HG02884 (cell line): Measurements from ENCODE around the gene HIRA.
"Not testable (repeated sequence)": the region's sequence is repeated elsewhere in the genome, so short reads cannot be mapped to it uniquely, and the experiment has no call there.

ENCODE experiments used
- ATAC-seq: cut with Tn5 transposase; IDR thresholded peaks from one replicate; pipeline ENCODE4 v1.9.1; 2021; ENCODE audit warnings: mild to moderate bottlenecking, moderate library complexity; ENCODE audit not compliant: unreplicated experiment

Gene HIRA

DNA sequence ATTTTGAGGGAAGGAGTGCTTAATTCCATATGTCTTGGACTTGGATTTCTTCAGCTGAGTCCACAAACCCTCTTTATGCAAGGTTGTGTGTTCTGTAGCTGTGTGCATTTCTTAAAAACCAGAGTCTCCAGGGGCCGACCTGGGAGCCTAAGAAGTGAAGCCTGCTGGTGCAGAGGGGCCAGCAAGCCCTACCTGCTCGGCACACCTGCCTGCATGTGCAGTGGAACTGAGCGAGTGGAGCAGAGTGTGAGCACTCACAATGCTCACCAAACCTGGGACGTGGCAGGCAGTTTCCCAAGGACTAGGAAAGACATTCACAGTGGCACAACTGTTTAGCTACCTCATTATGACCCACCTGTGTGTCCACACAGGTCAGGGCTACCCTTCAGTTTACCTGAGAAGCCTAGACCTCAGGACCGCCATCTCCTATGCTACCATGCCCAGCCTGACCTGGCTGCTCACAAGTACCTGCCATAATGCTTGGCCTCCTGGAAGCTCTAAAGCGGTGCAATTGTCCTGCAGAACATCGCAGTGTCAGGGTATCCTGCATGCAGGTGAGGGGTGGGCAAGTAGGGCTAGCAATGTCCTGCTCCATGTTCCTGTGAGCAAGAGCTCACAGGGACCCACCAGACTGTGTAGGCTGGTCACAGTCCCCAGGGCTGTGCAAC, 12.1 kb upstream of the HIRA start:
- no peak for ATAC-seq

DNA sequence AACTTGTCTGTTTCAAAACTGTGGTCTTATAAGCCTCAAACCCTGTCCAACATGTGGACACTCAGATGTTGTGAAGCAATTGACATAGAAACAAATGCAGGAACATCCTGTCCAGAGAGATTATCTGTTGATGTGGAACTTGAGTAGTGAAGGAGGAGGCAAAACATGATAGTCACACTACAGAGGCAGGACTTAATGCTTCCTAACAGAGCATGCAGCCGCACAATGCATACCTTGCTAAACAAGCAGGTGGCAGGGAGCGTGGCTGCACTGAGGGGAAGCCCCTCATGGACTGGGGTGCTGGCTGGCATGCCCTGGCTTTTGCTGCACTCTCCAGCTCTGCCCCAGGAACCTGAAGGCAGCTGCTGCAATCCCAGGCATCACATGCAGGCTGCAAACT, 10.6 kb upstream of the HIRA start:
- ATAC-seq: no peak

DNA sequence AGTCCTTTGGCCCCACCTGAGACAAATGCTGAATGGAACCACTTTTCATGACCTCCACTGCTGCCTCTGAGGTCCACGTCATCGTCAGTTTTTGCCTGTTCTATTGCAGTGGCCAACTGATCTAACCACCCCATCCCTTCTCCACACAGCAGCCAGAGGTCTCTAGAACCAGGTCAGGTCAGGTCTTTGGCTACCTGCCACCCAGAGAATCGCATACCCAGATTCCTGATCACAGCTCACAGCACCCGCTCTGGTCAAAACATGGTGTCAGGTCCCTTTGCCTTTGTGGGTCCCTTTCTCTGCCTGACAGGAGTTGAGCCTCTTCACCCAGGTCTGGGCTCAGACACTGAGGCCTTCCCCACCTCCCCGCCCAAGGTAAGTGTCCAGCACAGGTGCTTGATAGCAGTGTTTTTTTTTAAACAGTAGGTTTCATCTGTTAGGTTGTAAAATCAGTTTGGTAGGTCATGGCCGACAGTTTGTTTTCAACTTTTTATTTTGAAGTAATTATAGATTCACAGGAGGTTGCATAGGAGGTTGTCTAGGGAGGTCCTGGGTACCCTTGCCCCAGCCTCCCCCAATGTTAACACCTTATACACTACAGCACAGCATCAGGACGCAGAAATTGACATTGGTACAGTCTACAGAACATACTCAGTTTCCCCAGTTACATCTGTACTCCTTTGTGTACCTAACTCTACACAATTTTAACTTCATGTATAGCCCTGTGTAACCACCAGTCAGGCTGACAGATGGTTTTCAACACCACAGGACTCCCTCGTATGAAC, 9.1 kb upstream of the HIRA start:
- ATAC-seq: no peak

DNA sequence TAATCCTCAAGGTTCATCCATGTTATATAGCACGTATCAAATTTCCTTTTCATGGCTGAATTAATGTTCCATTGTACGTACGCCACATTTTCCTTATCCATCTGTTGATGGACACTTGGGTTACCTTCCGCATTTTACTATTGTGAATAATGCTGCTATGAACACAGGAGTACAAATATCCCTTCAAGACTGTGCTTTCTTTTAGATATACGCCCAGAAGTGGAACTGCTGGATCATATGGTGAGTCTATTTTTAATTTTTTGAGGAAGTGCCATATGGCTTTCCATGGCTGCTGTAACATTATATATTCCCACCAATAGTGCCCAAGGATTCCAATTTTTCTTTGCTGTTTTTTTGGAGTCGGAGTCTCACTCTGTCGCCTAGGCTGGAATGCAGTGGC, 6.8 kb upstream of the HIRA start:
- no peak for ATAC-seq

DNA sequence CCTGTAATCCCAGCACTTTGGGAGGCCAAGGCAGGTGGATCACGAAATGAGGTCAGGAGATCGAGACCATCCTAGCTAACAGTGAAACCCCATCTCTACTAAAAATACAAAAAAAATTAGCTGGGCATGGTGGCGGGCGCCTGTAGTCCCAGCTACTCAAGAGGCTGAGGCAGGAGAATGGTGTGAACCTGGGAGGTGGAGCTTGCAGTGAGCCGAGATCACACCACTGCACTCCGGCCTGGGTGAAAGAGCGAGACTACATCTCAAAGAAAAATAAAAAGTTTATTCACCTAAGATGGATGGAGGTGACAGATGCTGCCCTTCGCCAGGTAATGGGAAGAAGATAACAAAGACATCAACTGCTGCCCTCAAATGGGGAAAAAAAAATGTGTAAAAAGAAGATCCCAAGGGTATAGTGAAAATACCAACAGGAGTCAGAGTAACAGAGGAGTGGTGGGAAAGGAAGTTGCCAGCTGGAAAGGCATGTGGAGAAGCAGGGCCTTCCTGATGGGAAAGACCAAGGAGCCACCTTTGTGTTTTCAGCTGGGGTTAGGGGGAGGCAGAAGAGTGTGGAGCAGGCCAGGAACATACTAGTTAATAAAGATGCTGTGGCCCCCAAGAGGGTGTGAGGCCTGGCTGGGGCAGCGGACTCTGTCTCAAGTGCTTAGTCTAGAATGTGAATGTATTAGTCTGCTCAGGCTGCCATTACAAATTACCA, 5.1 kb upstream of the HIRA start:
- ATAC-seq: not testable (repeated sequence)

DNA sequence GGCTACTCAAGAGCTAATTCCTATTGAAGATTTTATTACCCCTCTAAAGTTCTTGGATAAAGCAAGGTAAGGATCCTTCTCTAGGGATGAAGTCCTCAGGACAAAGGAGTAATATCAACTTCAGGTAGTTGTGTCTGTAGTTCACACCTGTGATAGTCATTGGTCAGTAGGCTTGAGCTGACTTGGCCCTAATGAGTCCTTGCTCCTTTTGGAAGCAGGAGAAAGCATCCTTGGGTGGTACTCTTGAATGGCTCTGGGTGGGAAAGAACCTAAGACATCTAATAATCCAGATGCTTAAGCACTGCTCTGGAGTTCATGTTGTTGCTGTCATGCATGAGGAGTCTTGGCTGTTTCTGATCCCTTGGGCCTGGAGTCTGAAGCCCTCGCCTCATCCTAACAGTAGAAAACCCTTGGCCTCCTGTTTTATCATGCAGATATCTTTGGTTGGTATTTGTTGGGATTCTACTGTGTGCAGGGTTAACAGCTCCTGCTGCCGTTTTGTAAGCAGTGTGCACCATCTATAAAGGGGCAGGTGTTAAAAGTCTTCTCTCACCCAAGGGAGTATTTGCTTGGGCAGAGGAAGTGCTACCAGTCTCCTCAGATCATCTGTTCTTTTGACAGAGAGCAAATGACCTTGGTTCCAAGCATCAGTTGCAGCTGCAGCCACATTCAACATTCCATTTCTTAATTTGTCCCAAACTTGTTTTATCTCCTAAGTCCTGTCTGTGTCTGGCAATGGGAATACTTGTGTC, 3.5 kb upstream of the HIRA start:
- no peak for ATAC-seq

DNA sequence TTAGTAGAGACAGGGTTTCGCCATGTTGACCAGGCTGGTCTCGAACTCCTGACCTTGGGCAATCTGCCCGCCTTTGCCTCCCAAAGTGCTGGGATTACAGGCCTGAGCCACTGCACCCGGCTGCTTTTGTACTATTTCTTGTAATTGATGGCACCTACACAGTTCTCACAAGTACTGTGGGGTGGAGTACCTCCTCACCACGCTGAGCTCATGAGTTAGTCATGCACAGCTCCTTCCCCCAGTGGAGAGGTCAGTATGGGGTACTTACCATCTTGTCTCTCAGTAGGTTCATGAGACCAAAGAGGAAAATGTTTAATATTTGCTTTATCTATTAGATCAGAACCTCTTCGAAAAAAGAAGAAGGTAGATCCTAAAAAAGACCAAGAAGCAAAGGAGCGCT, 2.9 kb upstream of the HIRA start:
- no peak for ATAC-seq

DNA sequence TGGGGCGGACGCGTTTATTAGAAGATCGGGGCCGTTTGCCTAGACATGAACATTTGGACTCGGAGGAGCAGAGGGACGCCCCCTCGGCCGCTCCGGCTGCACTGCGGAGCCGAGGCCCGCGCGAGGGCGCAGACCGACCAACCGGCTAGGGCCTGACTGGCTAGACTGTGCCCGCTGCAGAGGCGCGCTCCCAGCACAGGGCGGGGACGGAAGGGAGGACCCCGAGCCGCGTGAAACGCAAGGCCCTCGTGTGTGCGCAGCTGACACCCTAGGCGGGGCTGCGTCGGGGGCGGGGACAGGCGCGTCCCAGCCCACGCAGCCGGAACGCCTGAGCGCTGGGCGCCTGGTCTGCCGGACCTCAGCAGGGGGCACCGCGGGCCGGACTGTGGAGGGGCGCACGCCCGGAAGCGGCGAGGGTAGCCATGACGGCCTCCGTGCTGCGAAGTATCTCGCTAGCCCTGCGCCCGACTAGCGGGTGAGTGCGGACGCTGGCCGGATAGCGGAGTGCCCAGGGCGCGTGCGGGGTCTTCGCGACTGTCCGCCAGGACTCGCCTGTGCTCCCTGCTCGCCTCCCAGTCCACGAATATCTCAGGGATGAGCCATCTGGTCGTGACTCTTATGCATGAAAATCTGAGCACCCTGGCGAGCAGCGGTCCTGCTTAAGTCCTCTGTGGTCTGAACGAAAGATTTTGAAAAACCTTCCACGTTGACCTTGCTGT, 759 bp upstream of the HIRA start, which contains the start of gene MRPL40:
Gene MRPL40, plus strand, starts transcription at position 413 of the 719 bp plus-strand sequence. Its CDS starts 10 bp downstream, at position 423.
- ATAC-seq: peak; percentile 77

DNA sequence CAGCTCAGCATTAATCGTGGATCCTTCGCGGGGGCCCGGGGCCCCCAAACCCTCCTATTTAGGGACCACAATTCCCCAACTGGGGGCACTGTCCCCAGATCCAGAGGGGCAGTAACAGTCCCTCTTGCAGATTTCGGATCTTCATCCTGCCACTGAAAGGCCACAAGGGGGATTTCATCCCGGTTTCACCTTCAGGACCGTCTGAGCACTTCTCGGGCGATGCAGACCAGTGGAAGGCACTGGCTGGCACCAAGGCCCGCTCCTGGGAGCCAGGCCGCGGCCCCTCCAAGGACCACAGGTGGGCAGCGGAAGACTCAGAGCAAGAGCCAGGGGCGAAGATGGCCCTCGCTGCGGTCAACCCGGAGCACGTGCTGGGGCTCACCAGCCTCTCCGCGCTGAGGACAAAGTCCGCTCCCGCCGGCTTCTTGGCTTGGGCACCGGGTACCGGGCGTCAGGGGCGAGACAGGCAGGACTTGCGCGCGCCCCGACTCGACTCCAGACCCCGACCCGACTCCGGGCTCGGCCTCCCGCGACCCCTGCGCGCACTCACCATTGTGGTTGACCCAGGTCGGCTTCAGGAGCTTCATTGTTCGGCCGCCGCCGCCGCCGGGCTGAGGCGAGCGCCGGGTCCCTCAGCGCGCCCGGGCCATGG, 517 bp downstream of the HIRA start:
- ATAC-seq: no peak

DNA sequence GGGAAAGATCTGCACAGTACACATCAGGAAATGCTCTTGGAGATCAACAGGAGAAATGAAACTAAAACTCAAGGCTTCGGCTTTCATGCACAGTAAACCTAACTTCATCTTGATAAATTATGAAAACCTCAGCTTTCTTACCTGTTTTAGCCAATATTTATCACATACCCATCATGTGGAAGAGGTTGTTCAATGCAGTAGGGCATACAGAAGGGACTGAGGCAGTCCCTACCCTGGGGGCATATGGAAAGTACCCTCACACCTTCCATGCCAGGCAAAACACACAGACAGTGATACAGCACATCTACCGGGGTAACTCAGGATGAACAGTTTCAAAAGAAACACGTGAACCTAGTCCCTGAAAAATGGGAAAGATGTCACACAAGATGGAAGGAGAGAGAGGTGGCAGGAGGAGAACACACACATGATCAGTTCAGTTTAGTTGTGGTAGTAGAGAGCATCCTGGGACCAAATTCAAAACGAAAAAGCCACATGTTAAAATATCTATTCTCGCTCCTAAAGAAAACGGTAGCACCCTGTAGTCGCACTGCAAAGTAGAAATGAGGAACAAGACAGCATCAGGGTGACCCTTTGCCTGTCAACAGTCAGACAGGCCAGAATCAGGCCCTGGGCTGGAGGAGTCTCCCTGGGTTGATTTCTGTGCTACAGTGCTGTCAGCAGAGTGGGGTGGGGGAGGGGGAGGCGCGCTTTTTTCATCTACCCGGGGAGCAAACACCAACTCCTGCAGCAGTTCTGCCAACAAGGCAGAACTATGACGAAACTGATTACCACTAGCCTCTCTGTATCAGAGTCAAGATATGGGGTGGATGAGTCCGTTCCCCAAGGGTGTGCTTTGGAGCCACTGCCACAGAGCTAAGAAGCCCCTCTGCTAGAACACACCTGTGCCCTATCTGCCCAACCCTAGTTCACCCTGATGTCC, 1.3 kb downstream of the HIRA start:
- no peak for ATAC-seq

DNA sequence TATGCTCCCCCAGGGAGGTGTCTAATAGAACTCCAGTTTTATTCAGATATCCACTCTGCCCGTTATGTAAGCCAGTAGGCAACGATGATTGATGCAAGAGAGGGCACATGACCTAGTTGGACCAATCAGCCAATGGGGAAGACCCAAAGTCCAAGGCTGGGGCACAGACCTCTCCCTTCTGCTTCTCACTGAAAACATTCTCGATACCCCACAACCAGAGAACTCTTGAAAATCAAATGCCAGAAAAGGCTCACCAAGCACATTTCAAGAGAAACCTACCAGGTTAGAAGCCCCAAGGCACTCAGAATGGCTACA, 7.4 kb downstream of the HIRA start:
- ATAC-seq: no peak

DNA sequence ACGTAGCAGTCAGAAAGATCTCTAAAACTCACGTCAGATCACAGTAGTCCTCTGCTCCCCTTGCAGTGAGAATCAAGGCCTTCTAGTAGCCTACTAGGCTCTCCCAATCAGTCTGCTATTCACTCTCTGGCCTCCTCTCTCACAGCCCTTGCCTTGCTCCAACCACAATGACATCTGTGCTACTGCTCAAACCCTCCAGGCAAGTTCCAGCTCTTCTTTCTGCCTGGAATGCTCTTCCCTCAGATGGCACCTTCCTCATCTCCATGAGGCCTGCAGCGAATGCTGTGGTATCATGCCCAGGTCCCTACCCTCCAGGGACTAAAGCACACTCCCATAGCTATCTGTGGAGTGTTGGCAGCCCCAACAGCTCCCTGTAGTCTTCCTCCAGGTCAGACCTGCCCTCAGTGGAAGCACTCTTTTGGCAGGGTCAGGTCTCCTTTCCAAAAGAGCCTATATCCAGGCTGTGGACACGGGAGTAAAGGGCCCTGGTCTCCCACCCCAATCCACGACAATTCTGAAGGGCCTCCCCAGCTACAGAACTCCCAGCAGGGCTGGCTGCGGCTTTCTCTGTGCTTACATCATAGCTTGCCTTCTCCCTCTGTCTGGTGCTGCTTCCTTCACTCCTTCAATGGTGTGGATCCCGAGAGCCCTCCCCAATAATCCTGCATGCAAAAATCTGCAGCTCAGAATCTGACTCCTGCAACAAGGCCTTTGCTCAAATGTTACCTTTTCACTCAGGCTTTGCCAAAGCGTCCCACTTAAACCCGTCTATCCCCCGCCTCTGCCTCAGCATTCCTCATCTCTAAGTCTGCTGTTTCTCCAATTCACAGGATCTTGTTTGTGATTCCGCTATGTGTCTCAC, 8.9 kb downstream of the HIRA start:
- no peak for ATAC-seq

DNA sequence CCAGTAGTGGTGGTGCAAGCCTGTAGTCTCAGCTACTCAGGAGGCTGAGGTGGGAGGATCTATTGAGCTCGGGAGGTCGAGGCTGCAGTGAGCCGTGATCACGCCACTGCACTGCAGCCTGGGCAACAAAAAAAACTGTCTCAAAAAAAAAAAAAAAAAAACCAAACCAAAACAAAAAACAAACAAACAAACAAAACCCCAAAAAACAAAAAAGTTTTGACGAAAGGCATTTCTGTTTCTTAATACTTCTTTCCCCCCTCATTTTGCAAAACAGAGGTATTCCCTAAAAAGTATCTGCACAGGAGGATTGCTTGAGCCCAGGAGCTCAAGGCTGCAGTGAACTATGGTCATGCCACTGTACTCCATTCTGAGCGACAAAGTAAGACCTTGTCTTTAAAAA, 11.2 kb downstream of the HIRA start:
- no peak for ATAC-seq

DNA sequence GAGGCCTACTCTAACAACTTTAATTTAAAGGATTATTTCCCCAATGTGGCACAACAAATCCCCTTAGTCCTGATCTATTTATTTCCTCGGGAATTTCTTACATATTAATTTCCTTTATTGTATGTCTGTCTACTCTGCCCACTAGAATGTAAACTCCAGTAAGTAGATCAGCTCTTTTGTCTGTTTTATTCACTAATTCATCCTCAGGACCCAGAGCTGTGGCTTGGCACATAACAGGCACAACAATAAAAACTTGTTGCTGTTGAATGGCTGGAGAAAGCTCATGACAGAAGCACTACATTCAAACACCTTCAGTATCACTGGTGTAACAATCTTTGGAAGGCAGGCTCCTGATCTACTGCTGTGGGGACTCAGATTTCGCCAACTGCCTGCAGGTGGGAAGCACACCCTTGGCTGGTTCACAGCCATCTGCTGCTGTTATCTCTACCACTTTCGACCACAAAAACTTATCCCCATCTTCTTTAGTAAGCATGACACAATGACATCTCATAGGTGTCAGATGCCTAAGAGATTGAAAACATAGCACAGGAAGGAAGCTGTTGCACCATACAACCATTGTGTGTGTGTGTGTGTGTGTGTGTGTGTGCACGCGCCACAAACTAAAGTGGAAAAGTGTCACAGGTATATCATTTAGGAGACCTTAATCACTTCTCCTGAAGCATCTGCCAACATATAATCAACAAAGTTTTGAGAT, 11.9 kb downstream of the HIRA start:
- no peak for ATAC-seq

DNA sequence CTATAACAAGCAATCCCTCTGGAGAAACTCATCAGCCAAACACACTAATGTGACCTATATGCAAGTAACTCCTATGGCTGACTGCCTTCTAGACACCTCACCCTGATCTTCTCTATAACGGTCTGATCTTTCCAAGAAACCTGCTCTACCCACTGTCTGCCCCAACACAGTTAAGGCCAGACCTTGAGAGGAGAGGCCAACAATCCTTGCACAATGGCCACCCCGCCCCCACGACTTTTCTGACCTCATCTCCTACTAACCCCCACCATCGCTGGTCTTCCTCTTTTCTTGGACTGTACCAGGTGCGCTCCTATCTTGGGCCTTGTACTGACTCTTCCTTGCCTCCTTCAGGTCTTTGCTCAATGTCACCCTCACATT, 12.5 kb downstream of the HIRA start:
- no peak for ATAC-seq

DNA sequence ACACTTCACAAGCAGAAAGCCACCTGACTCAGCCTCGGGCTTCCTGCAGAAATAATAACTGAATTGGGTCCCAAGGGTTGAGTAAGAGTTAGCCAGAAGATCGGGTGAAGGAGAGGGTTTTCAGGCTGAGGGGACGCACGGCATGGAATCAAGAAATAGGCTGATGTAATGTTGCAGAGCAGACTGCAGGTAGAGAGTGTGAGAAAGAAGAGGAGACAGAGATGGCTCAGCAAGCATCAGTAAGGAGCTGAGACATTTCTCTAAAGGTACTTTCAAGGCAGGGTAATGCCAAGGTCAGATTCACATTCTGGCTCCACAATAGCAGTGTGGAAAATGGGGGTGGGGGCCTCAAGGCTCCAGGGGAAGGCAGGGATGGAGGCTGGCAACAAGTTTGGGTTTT, 18.6 kb downstream of the HIRA start:
- ATAC-seq: no peak

DNA sequence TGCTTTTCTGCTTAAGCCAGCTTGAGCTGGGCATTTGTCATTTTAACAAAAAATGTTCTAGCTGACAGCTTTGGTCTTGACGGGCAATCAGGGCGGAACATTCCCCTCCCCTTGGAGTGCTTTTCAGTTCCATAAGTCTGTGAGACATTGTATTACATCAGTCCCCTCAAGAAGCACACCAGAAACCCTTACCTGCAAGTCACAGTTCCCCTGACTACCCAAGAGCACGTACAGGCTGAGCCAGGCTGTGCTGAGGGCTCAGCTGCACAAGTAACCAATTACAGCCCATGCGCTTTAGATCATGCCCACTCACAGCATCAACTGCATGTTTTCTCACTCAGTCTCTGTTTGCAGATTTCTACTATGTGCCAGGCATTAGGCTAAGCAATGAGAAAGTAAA, 19.1 kb downstream of the HIRA start:
- ATAC-seq: no peak

DNA sequence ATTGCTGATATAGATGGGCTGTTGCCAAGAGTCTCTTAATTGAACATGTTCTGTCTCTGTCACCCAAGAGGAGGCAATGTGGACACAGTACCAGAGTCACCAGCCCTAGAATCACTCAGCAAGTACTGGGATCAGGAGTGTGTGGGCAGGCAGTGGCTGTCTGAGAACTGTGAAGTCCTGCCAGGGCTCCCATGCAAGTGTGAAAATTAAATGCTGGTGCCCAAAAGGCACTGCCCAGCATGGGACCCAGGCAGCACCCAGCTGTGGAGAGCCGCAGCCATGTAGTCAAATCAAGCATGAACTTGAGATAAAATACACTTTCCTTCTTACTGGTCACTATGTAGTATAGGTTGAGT, 19.9 kb downstream of the HIRA start:
- no peak for ATAC-seq
